Neural cell (in vitro differentiated cells): ENCODE data around the gene NAT9.

Experiments
- CTCF ChIP-seq: fragments of 450-650 bp; IDR thresholded peaks from 2 replicates; pipeline ENCODE4 v1.5.1; 2014; ENCODE audit warnings: antibody characterized with exemption, mild to moderate bottlenecking, moderate library complexity; ENCODE audit not compliant: poor library complexity, severe bottlenecking
- MXI1 ChIP-seq: fragments of 450-650 bp; conservative IDR thresholded peaks from 2 replicates; pipeline ENCODE4 v1.6.1; 2014; ENCODE audit warnings: antibody characterized with exemption, mild to moderate bottlenecking; ENCODE audit not compliant: poor library complexity, severe bottlenecking
- POLR2AphosphoS5 ChIP-seq: IDR thresholded peaks from 2 replicates; pipeline ENCODE4 v1.6.1; 2012
- RAD21 ChIP-seq: fragments of 450-650 bp; conservative IDR thresholded peaks from 2 replicates; pipeline ENCODE4 v1.6.1; 2014; ENCODE audit warnings: antibody characterized with exemption, mild to moderate bottlenecking, moderate library complexity
- REST ChIP-seq: IDR thresholded peaks from 2 replicates; pipeline ENCODE4 v1.6.1; 2012; ENCODE audit warnings: borderline replicate concordance
- SMC3 ChIP-seq: fragments of 450-650 bp; conservative IDR thresholded peaks from 2 replicates; pipeline ENCODE4 v1.6.1; 2014; ENCODE audit warnings: antibody characterized with exemption, mild to moderate bottlenecking, moderate library complexity; ENCODE audit not compliant: poor library complexity
- TAF1 ChIP-seq: IDR thresholded peaks from 2 replicates; pipeline ENCODE4 v1.6.1; 2012; ENCODE audit warnings: low read depth

GRCh38 chr17:74756891-74757290, 19.3 kb downstream of the NAT9 start:
- TF ChIP-seq TAF1 (no peak), CTCF (no peak), POLR2AphosphoS5 (no peak), MXI1 (no peak), SMC3 (no peak), REST (no peak), RAD21 (no peak)
